Prostate gland (tissue), 2 donors: ENCODE data around the gene CACNA1H.

ENCODE experiments used
- CTCF ChIP-seq, 4 experiments: fragments of 200-600 bp in 2 of 4; fragments of 450-650 bp in 2 of 4; sonication (generic) in 2 of 4; IDR thresholded peaks; 1 replicate in 3 of 4; 2 replicates in 1 of 4; pipeline ENCODE4 v1.5.1; 2016 to 2019; ENCODE audit warnings: antibody characterized with exemption in 4 of 4, mild to moderate bottlenecking in 2 of 4, moderate library complexity in 2 of 4
- POLR2A ChIP-seq: fragments of 450-650 bp; IDR thresholded peaks from one replicate; pipeline ENCODE4 v1.6.1; 2016; ENCODE audit warnings: antibody characterized with exemption, mild to moderate bottlenecking

- TF ChIP-seq CTCF (IDR thresholded peaks at IDR 0.05) (no peak), POLR2A (no peak)
Observed at GRCh38 chr16:1151424-1152122, 1.3 kb upstream of the CACNA1H start.
